GM19043 (cell line): ENCODE results near the gene RAB4A.

Experiments used
- ATAC-seq: cut with Tn5 transposase; IDR thresholded peaks from one replicate; pipeline ENCODE4 v1.9.1; 2021; ENCODE audit warnings: low read depth; ENCODE audit not compliant: unreplicated experiment

Gene RAB4A

DNA sequence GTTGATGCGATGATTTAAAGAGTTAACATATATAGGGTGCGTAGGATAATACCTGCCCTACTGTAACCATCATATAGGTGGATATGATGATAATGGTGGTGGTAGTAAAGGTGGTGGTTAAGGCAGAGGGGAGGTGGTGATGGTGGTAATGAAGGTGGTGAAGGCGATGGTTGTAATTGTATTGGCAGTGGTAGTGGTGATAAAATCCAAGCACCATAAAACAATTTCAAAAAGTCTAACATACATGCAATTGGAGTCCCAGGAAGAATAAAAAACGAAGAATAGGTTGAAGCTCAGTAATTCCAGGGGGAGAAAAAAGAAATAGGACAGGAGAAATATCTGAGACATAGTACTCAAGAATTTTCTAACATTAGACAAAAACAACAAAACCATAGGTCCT is 27.3 kb upstream of the RAB4A start:
- ATAC-seq: no peak

DNA sequence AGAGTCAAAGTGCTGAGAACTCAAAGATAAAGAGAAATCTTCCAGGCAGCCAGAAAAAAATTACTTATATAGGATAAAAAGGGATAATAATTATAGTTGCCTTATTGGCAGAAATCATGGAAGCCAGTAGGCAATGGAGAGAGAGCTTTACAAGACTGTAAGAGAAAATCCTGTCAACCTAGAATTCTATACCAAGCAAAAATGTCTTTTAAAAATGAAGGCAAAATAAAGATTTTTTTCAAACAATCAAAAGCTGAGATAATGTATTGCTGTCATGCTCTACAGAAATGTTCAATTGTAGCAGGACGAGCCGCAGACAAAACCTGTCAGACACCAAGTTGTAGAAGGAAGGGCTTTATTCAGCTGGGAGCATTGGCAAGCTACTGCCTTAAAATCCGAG is 26.8 kb upstream of the RAB4A start:
- no peak for ATAC-seq

DNA sequence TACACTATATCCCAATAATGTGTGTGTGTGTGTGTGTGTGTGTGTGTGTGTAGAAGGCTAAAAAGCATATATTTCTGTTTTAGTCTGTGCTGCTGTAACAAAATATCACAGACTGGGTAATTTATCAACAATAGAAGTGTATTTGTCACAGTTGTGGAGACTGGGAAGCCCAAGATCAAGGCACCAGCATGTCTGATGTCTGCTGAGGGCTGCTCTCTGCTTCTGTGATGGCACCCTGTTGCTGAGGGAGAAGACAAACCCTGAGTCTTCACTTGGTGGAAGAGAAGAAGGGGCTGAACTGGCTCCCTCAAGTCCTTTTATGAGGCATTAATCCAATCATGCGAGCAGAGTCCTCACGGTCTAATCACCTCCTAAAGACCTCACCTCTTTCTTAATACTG is 23.0 kb upstream of the RAB4A start:
- no peak for ATAC-seq

DNA sequence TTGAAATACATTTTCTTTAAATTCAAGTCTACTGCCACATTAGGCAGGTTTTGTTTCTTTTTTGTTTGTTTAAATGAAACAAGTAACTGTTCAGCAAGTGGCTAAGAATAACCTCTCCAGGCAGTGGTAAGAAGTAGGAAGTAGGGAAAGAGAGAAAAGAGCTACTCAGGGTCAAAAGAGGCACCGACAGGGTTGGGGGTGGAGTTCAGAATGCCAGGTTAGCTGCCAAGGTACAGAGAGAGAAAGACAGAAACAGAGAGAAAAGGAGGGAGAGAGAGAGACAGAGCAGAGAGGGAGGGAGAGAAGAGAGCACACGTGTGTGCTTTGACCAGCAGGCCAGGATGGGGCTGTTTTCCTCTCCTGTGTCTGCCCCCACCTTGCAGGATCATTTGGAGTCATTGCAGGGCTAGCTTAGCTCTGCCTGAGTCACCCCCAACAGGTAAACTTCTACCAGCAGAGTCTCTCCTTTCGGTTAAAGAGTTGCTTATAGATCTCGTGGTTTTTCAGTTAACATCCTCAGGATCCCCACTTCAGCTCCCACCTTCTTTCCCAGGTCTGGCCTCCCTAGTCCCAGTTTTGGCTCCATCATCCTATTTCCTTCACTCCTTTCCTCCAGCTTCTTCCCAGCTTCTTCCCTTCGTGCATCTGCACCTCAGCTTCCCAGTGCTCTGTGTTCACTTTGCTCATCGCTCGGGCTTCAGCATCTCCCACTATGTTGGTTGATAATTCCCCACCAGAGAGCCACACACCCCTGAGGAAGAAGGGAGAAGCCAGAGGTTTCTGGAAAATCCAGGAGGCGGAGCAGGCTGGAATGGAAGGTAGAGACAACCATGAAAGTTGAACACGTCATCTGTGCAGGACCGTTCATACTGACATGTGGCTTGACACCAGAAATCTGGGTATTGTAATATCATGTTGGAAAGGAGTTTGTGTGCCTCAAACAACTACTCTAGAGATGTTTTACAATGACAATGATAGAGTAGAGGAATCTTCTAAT is 21.8 kb upstream of the RAB4A start:
- ATAC-seq: no peak

DNA sequence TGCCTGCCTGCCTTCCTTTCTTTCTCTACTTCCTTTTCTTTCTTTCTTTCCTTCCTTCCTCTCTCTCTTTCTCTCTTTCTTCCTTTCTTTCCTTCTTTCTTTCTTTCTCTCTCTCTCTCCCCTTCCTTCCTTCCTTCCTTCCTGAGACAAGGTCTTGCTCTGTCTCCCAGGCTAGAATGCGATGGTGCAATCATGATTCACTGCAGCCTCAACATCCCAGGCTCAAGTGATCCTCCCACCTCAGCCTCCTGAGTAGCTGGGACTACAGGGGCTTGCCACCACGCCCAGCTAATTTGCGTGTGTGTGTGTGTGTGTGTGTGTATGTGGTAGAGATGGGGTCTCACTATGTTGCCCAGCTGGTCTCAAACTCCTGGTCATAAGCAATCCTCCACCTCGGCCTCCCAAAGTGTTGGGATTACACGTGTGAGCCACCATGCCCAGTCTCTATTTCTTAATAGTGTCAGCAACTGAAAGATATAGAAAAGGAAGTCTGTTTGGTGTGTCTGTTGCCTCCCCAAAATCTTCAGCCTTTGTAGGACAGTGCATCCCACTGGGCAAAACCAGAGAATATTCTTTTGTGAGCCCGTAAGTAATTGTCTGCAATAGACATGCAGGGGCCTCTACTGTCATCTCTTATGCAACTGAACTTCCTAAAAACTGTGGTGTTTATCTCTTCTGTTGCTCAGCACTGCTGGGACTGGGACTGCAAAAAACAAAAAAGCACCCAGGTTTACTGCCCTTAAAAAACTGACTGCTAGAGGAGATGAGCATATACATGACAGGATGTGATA is 20.9 kb upstream of the RAB4A start:
- no peak for ATAC-seq

DNA sequence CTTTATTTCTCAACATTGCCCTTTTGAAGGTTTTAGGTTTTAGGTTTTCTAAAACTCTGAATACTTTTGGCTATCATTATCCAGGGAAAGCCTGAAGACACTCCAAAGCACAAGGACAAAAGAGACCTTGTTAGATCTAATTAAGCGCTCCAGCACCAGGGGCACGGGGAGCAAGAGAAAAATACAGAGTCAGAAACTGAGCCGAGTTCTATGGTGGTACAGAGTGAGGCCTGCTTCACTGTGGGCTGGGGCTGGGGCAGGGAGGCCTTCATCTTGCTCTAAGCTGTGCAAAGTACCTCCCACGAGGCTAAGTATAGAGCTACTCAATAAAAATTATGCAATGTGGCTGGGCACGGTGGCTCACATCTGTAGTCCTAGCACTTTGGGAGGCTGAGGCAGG is 19.7 kb upstream of the RAB4A start:
- no peak for ATAC-seq

DNA sequence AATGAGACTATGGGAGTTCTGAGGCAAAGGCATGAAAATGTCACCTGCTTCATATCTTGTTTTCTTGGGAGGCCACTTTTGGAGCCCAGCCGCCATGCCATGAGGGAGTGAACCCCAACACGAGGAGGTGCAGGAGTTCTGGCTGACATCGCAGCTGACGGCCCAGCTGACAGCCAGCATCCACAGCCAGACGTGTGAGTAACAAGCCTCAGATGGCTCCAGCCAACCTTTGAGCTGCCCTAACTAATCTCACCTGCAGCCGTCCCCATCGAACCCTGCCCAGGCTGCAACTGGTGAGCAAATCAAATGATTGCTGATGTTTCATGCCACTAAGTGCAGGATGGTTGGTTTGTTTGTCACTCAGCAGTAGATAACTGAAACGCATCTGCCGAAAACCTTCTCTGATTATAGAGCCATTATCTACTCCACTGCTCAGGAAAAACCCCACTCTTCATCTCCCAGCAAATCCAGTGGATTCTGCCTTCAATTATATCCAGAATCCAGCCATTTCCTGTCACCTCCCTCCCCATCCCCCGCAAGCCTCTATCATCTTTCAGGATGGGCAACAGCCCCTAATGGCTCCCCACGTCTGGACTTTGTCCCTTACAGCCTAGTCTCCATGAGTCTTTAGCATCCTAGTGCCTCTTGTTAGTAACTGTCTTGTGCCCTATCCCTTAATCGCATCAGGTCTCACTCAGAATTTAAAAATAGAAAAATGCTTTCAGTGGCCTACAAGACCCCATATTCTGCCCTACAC is 18.5 kb upstream of the RAB4A start:
- ATAC-seq: no peak

DNA sequence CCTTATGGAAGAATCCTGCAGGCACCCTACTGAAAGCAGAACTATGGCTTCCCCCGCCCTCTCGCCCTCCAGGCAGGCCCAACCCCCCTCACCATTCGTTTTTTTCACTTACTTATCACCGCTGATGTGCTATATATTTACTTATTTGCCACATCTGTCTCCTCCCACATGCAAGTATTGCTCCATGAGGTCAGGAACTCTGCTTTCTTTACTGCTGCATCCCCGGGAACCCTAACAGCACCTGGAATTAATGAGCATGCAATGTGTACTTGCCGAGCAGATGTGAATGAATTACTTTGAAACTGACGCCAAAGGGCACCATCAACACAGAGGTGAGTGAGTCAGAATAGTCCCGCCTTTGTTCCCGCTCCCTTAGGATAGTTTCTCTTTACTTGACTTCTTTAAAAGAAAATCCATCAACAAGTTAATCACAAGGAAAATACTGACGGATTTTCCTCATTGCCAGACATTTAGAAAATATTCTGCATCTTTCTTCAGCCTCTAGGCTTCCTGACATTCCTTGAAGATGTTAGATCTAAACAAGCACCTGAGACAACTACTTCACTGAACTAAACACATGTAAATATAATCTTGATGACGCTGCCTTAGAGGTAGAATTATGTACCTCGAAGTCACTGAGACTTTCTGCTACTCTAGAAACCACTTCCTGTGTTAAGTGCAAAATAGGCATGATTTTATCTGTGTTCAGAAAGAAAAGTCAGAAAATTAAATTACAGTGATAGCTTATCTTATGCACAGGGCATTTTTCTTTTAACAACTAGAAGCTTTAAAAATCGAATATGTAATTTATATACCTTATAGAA is 17.5 kb upstream of the RAB4A start:
- ATAC-seq: peak; percentile 73

DNA sequence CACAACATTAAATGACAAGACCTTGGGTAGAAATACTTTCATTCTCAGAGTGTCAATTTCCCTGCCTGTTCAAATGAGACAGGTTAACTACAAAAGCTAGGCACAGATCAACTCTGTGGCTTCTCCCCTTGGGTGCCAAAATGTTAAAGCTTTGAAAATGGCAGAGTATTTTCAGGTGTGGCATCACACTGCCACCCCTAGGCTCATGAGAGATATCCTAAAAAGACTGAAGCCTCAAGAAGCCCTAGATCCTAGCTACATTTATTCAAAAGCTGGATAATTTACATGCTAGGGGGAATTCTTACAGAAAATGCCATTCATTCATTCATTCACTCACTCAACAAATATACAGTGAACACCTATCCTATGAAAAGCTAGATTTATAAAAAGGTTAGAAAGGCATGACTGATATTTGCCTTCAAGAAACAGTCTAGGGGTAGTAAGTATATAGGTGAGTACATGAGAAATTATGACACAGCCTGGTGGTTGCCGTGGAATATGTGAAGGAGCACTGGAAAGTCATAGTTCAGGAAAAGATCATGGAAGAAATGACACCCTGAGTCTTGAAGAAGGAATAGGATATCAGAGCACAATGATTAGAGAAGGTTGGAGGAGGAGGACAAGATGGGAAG is 15.9 kb upstream of the RAB4A start:
- no peak for ATAC-seq

DNA sequence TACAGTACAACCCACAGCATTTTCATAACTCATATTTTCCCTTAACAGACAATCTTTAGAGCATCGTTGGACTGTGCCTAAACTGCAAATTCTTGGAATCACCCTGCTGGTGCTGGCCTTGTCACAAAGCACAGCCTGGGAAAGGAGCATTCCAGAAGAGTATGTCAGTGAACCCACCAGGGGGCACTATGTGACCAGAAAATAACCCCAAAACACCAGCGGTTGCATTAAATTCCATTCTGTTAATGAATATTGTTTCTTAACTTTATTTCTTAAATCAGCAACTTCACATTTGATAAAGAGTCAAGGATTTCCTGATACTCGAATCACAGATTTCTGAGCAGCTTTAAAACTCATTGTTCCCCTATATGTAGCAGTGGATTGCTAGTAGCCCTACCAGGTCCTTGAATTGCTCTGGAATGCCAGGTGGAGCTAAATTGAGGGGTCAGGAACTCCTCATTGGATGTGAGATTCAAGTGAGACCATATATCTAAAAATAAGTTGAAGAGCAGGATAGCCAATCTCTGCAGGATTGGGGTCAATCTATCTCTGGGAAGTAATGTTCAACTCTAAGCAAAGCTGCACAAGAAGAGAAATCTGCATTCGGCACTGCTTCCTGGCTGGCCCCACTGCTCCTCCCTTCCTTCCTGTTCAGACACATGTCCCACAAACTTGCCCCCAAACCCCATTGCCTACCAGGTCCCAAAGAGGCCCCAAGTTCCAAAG is 12.7 kb upstream of the RAB4A start:
- no peak for ATAC-seq

DNA sequence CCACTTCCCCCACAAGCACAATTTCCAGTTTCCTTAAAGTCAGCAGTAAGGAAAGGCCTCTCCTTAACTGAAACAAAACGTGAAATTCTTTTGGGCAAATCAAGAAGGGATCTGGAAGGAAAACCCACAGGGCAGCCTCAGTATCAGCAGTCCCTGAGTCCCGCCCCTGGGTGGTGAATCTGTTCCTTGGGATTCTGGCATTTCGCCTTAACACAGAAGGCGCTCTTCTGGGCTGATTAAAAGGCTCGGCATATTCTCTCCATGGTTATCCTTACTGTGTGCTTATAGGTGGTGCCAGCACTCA is 12.2 kb upstream of the RAB4A start:
- ATAC-seq: no peak

DNA sequence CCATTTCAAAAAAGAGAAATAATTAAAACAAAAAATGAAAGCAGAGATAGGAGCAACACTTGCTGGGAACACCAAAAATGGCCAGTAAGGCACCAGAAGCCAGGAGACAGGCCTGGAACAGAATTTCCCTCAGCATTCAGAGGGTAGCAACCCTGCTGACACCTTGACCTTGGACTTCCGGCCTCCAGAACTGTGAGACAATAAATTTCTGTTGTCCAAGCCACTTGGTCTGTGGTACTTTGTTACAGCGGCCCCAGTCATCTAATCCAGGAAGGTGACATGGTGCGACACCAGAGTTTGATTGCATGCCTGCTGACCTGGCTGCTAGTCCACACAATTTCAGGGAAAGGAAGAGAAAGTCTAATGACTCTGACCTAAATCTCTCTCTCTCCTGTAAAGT is 10.6 kb upstream of the RAB4A start:
- no peak for ATAC-seq

DNA sequence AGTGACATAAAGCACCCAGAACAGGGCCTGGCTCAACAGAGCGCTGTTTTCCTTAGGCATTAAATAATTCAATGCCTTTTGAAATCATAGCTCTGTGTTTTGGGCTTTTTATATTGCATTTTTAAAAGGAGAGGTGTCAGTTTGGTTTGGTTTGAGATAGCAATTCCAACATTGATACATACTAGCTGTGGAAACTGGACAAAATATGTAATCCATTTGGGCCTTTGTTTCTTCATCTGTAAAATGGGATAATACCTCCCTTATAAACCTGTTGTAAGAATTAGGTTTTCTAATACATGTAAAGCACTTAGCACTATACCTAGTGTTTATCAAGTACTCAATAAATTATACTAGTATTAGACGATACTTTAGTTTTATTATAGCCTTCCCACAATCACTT is 8.7 kb upstream of the RAB4A start:
- ATAC-seq: no peak

DNA sequence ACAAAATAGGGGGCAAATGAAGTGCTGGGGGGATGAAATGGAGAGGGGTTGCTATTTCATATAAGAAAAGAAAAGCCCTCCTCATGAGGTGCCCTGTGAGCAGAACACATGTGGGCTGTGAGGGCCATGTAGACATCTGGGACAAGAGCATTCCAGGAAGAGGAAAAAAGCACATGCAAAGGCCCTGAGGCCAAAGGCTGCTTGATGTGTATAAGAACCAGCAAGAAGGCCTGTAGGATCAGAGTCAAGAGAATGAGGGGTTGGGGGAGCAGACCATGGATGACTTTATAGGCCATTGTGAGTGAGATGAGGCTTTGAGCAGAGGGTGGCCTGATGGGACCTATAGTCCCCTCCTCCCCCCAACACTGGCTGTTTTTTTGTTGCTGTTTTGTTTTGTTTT is 7.7 kb upstream of the RAB4A start:
- no peak for ATAC-seq

DNA sequence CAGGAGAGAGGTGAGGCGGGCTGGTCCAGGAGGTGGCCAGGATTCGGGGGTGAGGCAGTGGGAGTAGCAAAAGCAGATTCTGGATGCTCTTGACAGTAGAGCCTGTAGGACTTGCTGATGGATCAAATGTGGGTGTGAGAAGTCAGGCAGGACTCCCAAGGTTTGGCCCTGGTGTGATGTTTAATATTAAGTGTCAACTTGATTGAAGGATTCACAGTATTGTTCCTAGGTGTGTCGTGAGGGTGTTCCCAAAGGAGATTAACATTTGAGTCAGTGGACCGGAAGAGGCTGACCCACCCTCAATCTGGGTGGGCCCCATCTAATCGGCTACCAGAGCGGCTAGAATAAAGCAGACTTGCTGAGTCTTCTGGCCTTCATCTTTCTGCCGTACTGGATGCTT is 6.8 kb upstream of the RAB4A start:
- ATAC-seq: no peak

DNA sequence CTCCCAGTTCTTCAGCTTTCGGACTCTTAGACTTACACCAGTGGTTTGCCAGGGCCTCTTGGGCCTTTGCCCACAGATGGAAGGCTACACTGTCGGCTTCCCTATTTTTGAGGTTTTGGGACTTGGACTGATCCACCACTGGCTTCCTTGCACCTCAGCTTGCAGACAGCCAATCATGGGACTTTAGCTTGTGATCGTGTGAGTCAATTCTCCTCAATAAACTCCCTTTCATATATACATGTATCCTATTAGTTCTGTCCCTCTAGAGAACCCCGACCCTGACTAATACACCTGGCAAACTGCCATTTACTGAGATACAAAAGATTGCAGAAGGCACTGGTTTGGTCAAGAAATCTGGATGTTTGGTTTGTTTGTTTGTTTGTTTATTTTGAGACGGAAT is 6.4 kb upstream of the RAB4A start:
- no peak for ATAC-seq

DNA sequence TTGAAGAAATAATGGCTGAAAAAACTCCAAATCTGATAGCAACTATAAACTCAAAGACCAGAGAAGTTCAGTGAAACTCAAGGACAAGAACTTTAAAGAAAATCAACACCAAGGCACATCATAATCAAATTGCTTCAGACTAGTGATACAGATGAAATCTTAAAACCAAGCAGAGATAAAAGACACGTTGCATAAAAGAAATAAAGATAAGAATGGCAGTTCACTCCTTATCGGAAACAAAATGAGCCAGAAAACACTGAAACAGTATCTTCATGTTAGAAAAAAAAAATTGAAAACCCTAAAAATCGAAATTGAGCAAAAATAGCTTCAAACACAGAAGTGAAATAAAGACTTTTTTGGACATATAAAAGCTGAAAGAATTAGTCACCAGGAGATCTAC is 4.6 kb upstream of the RAB4A start:
- no peak for ATAC-seq

DNA sequence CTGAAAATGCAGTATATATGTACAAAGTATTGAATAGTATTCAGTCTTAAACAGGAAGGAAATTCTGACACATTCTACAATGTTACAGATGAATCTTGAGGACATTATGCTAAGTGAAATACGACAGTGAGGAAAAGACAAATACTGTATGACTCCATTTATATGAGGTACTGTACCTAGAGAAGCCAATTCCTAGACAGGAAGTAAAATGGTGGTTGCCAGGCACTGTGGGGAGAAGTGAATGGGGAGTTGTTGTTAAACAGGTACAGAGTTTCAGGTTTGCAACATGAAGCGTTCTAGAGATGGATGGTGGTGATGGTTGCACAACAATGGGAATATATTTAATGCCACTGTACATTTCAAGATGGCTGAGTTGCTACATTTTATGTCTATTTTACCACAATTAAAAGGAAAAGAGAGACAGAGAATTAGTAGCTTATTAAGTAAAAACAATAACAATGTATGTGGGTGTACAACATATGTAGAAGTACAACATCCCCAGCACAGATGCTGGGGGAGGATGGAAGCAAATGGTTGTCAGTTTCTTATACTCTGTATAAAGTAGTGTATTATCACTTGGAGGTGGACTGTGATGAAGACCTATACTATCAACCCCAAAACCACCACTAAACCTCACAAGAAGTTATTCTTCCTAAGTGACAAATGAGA is 3.9 kb upstream of the RAB4A start:
- no peak for ATAC-seq

DNA sequence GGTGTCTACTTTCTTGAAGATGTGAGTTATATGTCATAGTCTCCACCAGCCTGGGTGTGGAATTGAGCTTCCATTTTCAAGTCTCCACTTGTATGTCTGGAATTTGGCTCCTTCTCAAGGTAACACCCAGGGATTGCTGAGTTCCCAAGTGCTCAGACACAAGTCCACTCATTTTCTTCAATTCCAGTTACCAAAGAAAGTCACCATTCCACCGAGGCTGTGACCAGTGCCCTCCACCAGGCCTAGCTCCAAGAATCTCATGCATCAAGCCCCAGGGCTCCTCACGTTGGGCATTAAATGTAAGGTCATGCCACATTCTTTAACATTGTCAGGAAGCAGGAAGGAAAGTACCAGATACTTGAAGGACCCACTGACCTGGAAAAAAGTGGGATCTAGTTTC is 2.4 kb upstream of the RAB4A start:
- ATAC-seq: no peak
